Measurements from ENCODE around the gene RB1.
"Not testable (repeated sequence)": the region's sequence is repeated elsewhere in the genome, so short reads cannot be mapped to it uniquely, and the experiment has no call there.

The RB1 gene

GRCh38 chr13:48410199-48410598 lies 106.6 kb downstream of the RB1 start:
- no peak for DNase-seq (ENCODE audit: low read depth)

GRCh38 chr13:48411147-48411794 lies 107.7 kb downstream of the RB1 start:
- DNase-seq (ENCODE audit: low read depth): no peak

- no peak for DNase-seq (ENCODE audit: low read depth)
Observed at GRCh38 chr13:48411841-48412531, 108.4 kb downstream of the RB1 start.

- DNase-seq (ENCODE audit: low read depth): no peak
Observed at GRCh38 chr13:48412881-48413351, 109.4 kb downstream of the RB1 start, which contains the start of gene LPAR6. Gene LPAR6 (minus strand): TSS chr13:48413113. CDS start chr13:48412423, 690 bp downstream.

GRCh38 chr13:48414501-48414900 lies 111.0 kb downstream of the RB1 start:
- DNase-seq (ENCODE audit: low read depth): no peak

- DNase-seq (ENCODE audit: low read depth): no peak
Observed at GRCh38 chr13:48415516-48415915, 112.0 kb downstream of the RB1 start.

GRCh38 chr13:48422003-48422402 lies 118.5 kb downstream of the RB1 start:
- not testable (repeated sequence) for DNase-seq (ENCODE audit: low read depth)

- DNase-seq (ENCODE audit: low read depth): no peak
Observed at GRCh38 chr13:48424212-48424611, 120.7 kb downstream of the RB1 start.

- DNase-seq (ENCODE audit: low read depth): no peak
Observed at GRCh38 chr13:48426052-48426451, 122.5 kb downstream of the RB1 start.

GRCh38 chr13:48426755-48427298 lies 123.3 kb downstream of the RB1 start:
- not testable (repeated sequence) for DNase-seq (ENCODE audit: low read depth)

- DNase-seq (ENCODE audit: low read depth): no peak
Observed at GRCh38 chr13:48429036-48429435, 125.5 kb downstream of the RB1 start.

GRCh38 chr13:48429886-48430285 lies 126.3 kb downstream of the RB1 start:
- no peak for DNase-seq (ENCODE audit: low read depth)

- no peak for DNase-seq (ENCODE audit: low read depth)
Observed at GRCh38 chr13:48431431-48431830, 127.9 kb downstream of the RB1 start.

GRCh38 chr13:48431987-48432615 lies 128.6 kb downstream of the RB1 start:
- DNase-seq (ENCODE audit: low read depth): no peak

GRCh38 chr13:48434200-48434599 lies 130.6 kb downstream of the RB1 start:
- no peak for DNase-seq (ENCODE audit: low read depth)

- DNase-seq (ENCODE audit: low read depth): no peak
Observed at GRCh38 chr13:48436661-48437288, 133.2 kb downstream of the RB1 start.

GRCh38 chr13:48437371-48437770 lies 133.8 kb downstream of the RB1 start:
- no peak for DNase-seq (ENCODE audit: low read depth)

GRCh38 chr13:48443442-48444208 lies 140.1 kb downstream of the RB1 start:
- DNase-seq (ENCODE audit: low read depth): no peak

- no peak for DNase-seq (ENCODE audit: low read depth)
Observed at GRCh38 chr13:48446464-48446863, 142.9 kb downstream of the RB1 start.

- no peak for DNase-seq (ENCODE audit: low read depth)
Observed at GRCh38 chr13:48448285-48448958, 144.9 kb downstream of the RB1 start.
